KG1 (cell line): ENCODE results near the gene CMTM4.
"Not testable (repeated sequence)": the region's sequence is repeated elsewhere in the genome, so short reads cannot be mapped to it uniquely, and the experiment has no call there.

ENCODE experiments used
- DNase-seq: peaks from one replicate; lab custom pipeline; 2025; lab: John Stamatoyannopoulos, UW

Gene CMTM4

DNA sequence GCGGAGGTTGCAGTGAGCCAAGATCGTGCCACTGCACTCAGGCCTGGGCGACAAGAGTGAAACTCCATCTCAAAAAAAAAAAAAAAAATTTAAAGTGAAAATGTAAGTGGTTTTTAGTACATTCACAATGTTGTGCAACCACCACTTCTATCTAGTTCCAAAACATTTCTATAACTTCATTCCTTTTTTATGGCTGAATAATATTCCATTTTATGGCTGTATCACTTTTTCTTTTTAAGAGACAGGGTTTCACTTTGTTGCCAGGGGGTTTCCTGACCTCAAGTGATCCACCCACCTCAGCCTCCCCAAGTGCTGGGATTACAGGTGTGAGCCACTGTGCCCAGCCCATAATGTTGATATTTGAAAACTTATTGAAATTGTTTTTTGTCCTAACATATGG, 103.7 kb downstream of the CMTM4 start:
- DNase-seq, result no peak

DNA sequence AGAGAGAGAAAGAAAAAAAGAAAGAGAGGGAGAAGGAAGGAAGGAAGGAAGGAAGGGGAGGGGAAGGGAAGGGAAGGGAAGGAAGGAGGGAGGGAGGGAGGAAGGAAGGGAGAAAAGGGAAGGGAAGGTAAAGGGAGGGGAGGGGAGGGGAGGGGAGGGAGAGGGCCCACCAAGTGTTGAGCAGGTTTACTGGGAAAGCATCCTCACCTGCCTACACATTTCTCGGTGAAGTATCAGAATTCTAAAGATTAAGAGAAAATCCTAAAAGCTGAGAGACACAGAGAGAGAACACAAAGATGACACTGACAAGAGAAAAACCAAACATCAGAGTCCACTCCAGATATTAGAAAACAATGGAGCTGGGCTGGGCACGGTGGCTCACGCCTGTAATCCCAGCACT, 104.3 kb downstream of the CMTM4 start:
- no peak for DNase-seq

DNA sequence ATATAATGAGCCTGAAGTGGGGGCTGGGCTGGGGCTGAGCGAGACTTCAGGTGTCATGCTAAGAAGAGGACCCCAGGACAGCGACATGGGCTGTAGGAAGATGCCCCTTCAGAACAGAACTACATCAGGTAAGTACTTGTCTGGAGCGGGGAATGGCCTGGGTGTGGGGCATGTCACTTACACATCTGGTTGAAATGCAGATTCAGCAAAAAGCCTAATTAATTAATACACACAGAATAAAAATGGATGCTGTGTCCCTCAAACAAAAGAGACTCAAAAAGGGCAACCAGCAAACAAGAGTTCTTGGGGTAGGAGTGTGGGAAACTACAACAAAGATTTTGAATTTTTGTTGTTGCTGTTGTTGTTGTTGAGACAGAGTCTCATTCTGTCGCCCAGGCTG, 105.5 kb downstream of the CMTM4 start:
- DNase-seq, result no peak

DNA sequence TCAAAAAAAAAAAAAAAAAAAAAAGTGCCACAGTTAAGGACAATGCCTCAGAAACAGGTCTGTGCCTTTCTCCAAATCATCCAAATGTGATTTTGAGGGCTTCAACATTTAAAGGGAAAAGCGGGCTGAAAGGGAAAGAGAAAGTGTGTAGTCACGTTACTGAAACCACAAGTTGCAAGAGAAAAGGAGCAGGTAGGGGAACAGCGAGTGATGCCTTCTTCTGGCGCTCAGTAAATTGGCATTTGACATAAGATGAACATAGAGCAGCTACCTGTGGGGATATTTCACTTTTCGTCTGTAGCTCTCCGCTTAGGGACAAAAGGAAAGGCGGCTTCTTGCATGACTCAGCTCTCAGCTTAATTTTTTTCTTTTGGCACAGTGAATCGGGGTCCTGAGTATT, 106.2 kb downstream of the CMTM4 start:
- DNase-seq, result no peak

DNA sequence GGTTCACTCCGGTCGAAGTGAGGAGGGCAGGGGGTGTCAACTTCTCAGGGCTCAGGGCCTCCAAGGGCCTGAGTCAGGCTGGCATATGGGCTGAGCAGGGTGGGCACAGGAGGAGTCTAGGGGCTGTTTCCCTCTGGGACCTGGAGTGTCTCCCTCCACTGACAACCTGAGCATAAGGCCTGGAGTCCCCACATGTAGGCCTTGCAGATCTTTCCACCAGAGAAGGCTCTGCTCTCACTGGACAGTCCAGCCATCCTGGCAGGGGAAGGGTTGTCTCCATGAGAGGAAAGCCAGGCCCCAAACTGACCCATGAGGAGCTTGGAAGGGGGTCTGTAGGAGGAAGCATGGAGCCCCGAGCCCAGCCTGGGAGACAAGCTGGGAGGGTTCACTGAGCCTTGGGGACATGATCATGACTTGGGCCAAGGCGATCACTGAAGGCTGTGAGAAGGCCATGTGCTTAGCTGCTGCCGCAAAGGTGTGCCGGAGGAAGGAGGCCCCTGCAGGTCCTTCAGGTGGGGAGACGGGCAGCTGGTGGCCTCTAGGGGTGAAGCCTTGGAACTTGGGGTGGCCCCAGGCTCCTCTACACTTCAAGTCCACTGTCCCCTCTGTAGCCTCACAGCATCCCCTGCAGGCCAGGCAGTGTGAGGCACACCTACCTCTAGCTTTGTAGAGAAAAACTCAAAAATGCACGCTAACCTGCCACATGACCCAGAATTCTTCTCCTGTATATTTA, 107.4 kb downstream of the CMTM4 start:
- peak; percentile 20 for DNase-seq

DNA sequence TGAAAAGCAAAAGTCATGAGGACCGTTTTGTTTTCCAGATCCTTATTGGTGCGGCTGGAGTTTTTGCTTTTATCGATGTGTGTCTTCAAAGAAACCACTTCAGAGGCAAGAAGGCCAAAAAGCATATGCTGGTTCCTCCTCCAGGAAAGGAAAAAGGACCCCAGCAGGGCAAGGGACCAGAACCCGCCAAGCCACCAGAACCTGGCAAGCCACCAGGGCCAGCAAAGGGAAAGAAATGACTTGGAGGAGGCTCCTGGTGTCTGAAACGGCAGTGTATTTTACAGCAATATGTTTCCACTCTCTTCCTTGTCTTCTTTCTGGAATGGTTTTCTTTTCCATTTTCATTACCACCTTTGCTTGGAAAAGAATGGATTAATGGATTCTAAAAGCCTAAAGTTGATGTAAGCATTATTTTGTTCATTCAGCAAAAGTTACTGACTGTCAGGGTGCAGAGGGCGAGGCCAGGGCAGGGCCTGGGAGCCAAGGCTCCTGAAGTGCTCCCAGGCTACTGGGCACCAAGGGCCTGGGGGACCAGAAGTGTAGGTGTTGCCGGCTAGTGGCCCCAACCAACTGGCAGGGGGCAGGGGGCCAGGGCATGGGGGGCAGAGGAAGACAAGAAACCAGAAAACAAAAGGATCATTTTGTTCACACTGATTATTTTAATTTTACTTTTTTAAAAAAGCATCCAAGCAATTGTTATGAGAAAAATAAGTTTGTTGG, 108.5 kb downstream of the CMTM4 start:
- DNase-seq, result no peak

DNA sequence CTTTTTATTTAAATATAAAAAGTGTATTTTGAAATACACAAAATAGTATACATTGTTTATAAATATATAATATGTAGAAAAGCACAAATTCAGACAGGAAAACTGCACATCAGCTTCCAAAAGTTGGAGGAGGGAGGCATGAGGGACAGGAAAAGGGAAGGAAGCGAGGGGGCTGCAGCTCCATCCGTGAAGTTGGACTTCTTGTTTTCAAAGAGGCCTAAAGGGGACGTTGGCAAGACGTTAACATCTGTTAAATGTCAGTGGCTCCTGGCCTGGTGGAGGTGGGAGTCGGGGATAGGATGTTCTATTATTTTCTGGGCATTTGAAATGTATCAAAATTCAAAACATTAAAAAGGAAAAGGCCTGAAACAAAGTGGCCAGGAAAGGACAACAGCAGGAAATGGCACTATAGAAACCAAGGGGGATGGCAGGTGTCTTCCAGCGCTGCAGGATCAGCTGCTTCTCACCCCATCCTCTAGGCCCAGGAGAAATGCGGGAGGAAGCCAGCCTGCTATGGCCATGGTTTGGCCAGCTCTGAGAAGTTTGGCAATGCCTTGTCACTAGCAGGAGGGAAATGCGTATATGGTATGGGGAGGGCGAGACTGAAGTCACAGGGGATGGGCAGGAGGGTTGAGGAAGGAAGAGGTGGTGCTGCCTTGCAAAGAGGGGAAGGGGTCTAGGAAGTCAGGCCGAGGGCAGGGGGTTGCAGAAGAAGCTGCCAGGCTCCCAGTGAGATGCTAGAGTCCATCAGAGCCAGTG, 110.9 kb downstream of the CMTM4 start:
- DNase-seq, result peak; percentile 67

DNA sequence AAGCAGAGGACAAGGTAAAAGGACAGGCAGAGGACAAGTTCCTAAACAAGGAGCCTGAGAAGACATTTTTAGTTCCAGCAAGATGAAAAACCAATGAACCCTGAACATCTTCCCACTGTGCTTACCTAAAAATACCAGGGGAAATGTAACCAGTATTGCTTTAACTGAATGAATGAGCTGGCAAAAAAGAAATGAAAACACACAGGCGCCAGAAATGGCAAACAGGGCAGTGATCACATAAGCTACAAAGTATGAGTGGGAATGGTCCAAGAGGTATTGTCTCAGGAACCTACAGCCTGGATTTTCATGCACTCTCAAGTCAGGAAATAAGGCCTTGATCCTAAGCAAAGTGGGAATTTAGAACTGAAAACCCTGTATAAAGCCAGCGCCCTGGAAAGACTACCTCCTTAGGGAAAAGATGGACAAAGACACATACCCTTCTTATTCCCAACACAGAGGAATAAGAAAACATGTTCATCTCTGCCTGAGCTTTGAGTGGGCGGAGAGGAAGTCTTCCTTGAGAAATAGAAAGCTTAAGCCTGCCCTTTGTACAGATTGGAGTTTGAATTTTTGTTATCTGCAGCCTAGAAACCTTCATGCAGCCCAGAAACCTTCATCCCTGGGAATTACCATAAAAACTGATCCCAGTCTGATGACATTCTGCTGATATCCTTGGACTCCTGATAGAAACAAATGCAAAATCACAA, 115.1 kb downstream of the CMTM4 start:
- no peak for DNase-seq

DNA sequence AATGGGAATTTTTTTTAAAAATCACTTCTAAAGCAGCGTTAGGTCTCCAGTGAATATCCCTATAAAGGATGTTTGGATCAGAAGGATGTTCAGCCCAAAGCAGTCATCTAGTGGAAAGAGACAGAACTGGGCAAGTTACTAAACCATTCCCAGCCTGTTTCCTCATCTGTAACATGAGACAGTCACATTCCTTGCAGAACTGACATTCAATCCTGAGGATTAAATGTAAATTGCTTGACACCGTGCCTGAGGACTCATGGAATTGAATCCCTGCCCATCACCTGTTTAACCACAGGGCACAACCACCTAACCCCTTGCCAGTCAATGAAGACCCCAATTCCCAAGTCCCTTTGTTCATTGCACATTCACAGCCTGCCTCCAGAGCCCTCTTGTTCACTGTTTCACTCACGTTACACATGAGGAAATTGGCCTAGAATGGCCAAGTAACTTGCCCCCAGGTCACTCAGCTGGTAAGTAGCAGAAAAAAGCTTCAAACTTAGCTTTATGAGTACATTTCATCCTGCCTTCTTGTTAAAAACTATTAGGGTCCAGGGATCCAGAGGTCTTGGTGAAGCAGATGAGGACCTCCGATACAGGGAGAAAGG, 115.8 kb downstream of the CMTM4 start:
- no peak for DNase-seq

DNA sequence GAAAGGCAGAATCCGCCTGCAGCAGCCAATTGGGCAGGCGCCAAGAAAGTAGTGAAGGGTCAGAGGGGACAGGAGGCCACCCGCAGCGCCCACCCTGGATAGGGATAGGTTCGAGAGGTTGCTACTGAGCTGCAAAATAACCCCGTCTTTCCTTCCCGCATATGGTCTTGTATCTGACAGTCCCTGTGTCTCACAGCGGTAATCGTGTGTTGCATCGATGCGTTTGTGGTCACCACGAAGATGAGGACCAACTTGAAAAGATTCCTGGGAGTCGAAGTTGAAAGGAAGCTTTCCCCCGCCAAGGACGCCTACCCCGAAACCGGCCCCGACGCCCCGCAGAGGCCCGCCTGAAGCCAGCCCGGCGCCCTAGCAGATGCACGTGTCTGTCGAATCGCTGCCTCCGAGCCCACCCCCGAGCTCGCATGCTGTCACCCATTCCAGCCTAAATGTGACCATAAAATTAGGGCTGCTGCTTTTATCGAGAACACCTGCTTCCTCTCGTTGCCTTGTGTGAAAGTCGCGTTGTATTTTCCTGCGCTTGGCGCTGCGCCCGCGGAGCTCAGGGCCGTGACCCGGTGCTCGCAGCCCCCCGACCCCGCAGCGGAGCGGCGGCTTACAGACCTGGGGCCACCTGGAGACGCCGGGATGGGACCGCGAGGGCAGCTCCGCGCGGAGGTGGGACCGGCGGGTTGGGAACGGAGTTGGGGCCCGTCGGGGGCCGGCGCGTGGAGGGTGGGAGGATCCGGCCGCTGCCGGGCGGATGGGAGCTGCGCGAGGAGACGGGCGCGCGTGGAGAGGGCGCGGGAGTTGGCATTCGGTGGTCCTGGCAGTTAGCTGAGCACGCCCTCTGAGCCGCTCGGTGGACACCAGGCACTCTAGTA, 117.7 kb downstream of the CMTM4 start, which contains the start of gene CMTM2:
CMTM2 (plus strand) TSS at position 813 of the 881 bp plus-strand sequence. CDS start 145 bp downstream, outside the sequence.
- DNase-seq, result no peak

DNA sequence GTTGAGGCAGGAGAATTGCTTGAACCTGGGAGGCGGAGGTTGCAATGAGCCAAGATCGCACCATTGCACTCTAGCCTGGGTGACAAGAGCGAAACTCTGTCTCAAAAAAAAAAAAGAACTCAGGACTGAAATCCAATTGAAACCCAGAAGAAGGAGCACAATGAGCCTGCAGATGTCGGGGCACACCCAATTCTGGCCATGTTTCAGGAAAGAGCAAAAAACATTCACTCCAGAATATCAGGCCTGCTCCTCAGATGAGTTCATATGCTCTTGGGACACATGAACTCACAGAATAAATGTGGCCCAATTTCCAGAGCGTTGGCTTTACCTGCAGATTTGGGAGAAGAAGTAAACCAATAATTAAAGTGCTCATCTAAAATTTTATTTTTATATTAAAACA, 120.2 kb downstream of the CMTM4 start:
- no peak for DNase-seq

DNA sequence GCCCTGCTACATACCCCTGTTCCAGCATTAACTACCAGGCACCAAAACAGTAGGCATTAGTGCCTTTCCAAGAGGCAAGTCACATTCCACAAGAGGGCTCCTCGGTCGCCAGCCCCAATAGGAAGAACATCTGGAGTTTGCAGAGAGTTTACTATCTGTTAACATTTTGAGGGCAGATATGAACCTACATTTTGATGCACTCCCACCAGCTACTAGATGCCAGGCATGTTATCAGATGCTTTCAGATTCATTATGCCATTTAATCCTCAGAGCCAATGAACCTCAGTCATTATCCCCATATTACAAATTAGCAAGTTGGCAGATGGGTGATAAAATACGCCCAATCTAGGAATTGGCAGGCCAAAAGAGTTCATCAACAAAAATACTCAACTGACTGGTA, 121.5 kb downstream of the CMTM4 start:
- no peak for DNase-seq

DNA sequence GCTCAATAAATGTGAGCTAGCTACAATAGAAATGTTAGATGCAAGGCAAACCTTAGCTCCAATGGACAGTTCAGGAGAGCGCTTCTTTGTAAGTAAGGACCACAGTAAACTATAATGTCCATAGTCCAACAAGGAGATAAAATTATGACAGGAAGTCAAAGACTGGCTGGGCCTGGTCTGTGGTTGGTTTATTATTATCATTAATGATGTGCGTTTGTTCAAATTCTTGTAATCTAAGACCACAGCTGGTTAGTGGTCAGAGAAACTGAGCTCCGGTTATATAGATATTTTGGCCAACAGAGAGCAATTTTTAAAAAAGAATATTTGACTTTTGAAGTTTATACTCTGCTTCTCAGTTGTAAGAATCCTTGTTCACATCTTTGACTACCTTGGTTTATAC, 122.0 kb downstream of the CMTM4 start:
- DNase-seq, result no peak

DNA sequence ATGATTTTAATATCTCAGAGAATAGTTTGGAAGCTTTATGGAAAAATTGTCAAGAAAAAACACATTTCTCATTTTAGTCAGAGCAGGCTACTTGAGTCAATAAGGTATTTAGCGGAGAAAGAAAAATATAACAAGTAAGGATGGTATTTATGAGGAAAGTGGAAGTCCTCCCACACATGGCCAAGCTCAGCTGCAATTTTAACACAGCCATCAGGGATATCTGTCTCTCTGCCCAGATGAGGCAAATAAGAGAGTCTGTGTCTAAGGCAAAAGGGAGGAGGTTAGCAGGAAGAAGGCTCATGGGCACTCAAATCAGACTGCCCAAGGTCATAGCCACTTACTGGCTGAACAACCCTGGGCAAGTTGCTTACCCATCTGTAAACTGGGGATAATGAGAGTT, 122.5 kb downstream of the CMTM4 start:
- DNase-seq, result no peak

DNA sequence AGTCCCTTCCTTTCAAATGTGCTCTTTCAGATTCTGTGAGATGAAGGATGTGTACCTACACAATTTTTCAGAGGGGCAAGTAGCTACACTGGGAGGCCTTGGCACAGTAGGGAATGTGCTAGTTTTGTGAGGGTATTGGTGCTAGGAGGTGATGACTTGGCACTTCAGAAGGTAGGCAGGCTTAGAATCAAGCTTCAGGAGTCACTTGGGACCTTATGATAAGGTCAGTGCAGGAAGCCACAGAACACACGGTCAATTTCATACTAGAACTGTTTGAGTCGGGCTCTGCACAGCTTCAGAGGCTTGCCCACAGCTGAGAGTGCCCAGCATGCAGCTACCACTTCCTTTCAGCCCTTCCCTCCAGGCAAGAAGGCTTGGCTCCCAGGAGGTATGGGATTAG, 124.2 kb downstream of the CMTM4 start:
- no peak for DNase-seq

DNA sequence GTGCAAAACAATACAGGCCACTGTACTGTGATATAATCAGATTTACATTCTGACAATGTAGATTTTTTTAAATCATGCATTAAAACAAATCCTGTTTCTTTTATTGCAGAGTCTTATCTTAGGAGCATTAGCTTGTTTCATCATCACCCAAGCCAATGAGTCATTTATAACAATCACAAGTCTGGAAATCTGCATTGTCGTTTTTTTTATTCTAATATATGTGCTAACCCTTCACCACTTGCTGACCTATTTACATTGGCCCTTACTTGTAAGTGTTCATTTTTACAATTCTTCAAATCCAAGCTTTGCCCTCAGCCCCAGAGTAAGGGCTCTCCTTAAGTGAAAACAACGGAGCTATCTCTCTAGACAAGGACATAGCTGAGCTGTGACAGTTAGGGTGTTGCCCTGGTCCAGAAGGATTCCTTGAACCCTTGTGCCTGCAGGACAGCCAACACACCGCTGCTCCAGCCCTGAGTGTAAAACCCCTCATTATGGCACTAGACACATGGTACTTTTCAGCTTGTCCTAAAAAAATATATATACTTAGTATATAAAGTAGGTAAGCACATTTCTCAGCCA, 126.6 kb downstream of the CMTM4 start:
- no peak for DNase-seq

DNA sequence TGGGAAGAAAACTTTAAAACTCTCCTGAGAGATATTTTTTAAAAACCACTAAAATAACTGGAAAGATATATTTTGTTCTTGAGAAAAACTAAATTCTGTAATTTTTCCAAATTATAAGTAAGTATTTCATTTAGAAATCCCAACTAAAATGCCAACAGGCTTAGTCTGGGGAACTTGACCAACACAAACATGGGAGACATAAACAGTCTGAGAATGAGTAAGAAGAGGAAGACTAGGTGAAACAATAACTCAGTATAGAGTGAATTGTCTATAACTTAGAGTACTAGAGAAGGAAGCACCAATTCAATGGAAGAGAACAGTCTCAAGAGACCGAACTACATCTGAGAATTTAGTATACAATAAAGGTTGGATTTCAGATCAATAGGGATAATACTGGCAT, 127.4 kb downstream of the CMTM4 start:
- DNase-seq, result no peak

DNA sequence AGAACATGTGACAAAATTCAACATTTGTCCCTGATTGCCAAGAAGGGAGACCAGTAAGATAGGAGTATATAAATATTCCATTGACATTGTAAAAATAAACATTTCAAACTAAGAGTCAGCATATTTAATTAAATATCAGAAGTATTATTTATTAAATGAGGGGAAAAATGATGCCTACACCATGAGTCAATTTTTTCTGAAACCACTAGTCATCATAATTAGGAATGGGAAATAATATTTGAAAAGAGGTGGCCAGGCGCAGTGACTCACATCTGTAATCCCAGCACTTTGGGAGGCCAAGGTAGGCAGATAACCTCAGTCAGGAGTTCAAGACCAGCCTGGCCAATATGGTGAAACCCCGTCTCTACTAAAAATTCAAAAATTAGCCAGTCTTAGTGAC, 128.2 kb downstream of the CMTM4 start:
- DNase-seq, result no peak

DNA sequence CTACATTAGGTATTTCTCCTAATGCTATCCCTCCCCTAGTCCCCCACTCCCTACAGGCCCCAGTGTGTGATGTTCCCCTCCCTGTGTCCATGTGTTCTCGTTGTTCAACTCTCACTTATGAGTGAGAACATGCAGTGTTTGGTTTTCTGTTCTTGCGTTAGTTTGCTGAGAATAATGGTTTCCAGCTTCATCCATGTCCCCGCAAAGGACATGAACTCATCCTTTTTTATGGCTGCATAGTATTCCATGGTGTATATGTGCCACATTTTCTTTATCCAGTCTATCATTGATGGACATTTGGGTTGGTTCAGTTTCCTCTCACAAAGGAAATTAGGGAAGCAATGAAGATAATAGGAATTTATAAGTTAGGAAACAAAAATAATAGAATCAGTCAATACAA, 129.3 kb downstream of the CMTM4 start:
- not testable (repeated sequence) for DNase-seq
